Activated CD8-positive, alpha-beta T cell treated with anti-CD3 and anti-CD28 coated beads, Interleukin-2, amount 10 ng/mL, durations not matched to agents 7 days and 5 days (primary cell): ENCODE data around the gene SYT12. TPM values are rescaled to one million over a fixed set of nuclear protein-coding genes. Genes with fewer than 3 reads are reported as not detected.

Source experiments
- ATAC-seq: fragments of 150-1000 bp; cut with Tn5 transposase; one replicate; pipeline ENCODE4 v1.10.0; 2021; ENCODE audit warnings: moderate library complexity
- CTCF ChIA-PET: fragments of 350-600 bp; sonication (Branson Sonifier 250); formaldehyde crosslinking; loops from one replicate; lab custom pipeline; 2021; ENCODE audit warnings: antibody characterized with exemption; lab: Charles Lee
- POLR2A ChIA-PET: fragments of 350-600 bp; sonication (Branson Sonifier 250); formaldehyde crosslinking; loops from one replicate; lab custom pipeline; 2021; ENCODE audit warnings: antibody characterized with exemption; lab: Charles Lee
- DNase-seq: peaks from one replicate; pipeline ENCODE4 v3.0.0-alpha.2; 2020
- H3K27ac Mint-ChIP-seq: one replicate; pipeline ENCODE4 v1.8.0; 2021; ENCODE audit warnings: mild to moderate bottlenecking, mixed read lengths
- H3K27me3 Mint-ChIP-seq: one replicate; pipeline ENCODE4 v1.8.0; 2021; ENCODE audit warnings: low read depth, mixed read lengths
- H3K36me3 Mint-ChIP-seq: one replicate; pipeline ENCODE4 v1.8.0; 2021; ENCODE audit warnings: low read depth, mixed read lengths
- H3K4me1 Mint-ChIP-seq: one replicate; pipeline ENCODE4 v1.8.0; 2021; ENCODE audit warnings: low read depth, mixed read lengths
- H3K4me3 Mint-ChIP-seq: one replicate; pipeline ENCODE4 v1.8.0; 2021; ENCODE audit warnings: mild to moderate bottlenecking, mixed read lengths
- H3K9me3 Mint-ChIP-seq: one replicate; pipeline ENCODE4 v1.8.0; 2022; ENCODE audit warnings: mixed read lengths; ENCODE audit not compliant: insufficient read depth
- total RNA-seq, 2 experiments: library from RNA; stranded (reverse); gene quantifications; one replicate each; pipeline ENCODE4 v1.2.3, GENCODE V29; 2021

Gene SYT12
- total RNA-seq, 2 experiments from 2014 or later = not detected

DNA sequence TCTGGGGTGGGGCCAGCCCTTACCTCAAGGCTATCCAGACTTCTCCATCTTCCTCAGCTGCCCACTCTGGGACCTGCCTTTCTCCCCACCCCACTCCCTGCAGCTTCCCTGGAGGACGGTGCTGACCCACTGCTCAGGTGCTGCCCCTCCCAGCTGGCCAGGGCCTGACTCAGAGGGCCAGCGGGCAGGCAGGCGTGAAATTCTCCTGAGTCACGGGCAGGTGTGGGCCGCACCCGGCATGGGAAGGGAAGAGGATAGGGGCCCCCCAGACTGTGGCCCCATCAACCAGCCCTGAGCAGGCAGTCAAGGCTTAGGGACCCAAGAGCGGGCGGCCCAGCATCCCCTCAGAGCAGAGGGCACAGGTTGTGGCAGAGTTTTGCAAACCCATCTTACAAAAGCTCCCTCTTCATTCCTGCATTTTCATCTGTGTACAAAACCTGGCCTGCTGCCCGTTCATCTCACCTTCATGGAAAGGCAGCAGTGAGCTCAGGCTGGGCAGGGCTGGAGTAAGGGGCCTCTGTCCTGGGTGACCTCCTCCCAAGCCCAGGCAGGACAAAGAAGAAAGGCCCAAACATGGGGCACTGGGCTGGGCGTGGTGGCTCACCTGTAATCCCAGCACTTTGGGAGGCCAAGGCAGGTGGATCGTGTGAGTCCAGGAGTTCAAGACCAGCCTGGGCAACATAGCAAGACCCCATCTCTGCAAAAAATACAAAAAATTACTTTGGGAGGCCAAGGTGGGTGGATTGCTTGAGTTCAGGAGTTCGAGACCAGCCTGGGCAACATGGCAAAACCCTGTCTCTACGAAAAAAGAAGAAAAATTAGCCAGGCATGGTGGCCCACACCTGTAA, 39.8 kb downstream of the SYT12 start:
- ATAC-seq = no peak
- Mint-ChIP-seq H3K4me1 (no peaks in the 10 kb centered on the region), H3K4me3 (no peak overlapping the region), H3K36me3 (no peaks in the 10 kb centered on the region), H3K27me3 (no peaks in the 10 kb centered on the region), H3K27ac (no peak overlapping the region), H3K9me3 (no peaks in the 10 kb centered on the region)
- DNase-seq = no peak
- CTCF ChIA-PET = no interaction called here
- POLR2A ChIA-PET = no interaction called here

DNA sequence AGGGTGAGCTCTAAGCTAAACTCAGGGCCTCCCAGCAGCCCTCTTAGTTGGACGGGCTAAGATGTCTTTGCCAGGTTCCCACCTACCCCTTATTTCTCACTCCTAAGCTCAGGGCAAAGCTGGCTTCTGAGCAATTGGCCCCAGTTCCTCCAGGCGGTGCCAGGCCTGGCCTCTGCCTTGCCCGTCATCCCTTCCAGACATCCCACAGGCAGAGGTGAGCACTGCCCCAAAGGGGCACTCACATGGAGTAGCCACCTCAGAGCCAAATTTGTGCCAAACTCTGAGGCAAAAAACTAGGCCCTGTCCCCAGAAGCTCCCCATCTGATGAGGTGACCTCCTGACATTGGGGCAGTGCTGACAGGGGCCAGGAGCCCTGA, 43.4 kb downstream of the SYT12 start:
- CTCF ChIA-PET = interaction anchor here (1.0 to 1.8 kb wide), 2 partner anchors 11 to 12 kb away, joined by 3 to 5 read pairs; no protein-coding TSS in a partner anchor
- H3K27me3 Mint-ChIP-seq = no peaks in the 10 kb centered on the region
- no peak overlapping the region for H3K27ac Mint-ChIP-seq
- ATAC-seq (no peak), DNase-seq (no peak)
- no peaks in the 10 kb centered on the region for H3K36me3 Mint-ChIP-seq
- H3K4me3 Mint-ChIP-seq = no peak overlapping the region
- POLR2A ChIA-PET = interaction anchor here (0.6 to 1.2 kb wide), 2 partner anchors 27 to 173 kb away, joined by 3 read pairs; no protein-coding TSS in a partner anchor
- no peaks in the 10 kb centered on the region for H3K9me3 Mint-ChIP-seq
- no peaks in the 10 kb centered on the region for H3K4me1 Mint-ChIP-seq

DNA sequence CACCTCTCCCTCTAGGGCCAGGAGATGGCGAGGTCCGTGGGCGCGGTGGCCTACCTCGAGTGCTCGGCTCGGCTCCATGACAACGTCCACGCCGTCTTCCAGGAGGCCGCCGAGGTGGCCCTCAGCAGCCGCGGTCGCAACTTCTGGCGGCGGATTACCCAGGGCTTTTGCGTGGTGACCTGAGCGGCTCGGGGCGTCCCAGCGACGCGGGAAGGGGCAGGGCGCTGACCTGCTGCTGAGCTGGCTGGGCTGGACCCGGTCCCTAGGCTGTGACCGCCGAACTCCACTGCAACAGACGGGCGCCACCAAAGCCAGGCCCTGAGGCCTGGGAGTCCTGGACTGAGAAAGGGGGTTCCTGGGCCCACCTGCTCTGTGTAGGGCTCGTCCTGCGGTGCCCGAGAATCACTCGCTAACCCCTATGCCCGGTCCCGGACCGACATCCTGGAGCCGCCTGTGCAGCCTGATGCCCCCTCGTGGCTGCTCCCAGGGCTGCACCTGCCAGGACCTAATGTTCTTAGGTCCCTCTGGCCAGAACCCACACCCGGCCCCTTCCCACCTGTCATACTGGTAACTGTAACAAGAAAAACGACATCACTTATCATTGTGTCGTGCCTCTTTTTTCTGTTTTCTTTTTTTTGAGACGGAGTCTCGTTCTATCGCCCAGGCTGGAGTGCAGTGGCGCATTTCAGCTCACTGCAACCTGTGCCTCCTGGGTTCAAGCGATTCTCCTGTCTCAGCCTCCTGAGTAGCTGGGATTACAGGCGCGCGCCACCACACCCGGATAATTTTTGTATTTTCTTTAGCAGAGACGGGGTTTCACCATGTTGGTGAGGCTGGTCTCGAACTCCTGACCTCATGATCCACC, 48.7 kb downstream of the SYT12 start:
- ChIA-PET POLR2A (no interaction called here), CTCF (interaction anchor here (0.6 to 2.5 kb wide), 7 partner anchors 9 to 138 kb away, joined by 3 to 15 read pairs (median 3); partner anchors contain the start of gene RHOD)
- Mint-ChIP-seq H3K4me3 (no peak overlapping the region), H3K9me3 (no peaks in the 10 kb centered on the region), H3K27ac (no peak overlapping the region), H3K36me3 (no peaks in the 10 kb centered on the region), H3K27me3 (peaks cover 5% of the 10 kb centered on the region), H3K4me1 (no peaks in the 10 kb centered on the region)
- DNase-seq = peak; percentile 82
- ATAC-seq = peak; percentile 92

DNA sequence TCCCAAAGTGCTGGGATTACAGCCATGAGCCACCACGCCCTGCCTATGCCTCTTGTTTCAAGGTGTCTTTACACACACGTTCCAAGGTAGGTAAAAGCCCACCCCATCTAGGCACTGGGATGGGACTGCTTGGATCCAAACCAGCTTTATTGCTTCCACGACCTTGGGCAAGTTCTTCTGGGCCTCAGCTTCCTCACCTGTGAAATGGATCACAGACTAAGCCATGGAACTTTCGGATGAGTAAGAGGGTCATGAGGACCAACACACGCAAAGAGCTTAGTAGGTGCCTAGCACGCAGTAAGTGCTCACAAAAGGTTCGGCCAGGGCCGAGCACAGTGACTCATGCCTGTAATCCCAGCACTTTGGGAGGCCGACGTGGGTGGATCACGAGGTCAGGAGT, 49.4 kb downstream of the SYT12 start:
- ChIA-PET POLR2A (interaction anchor here (0.5 kb wide), 1 partner anchor 42 kb away, joined by 4 read pairs; no protein-coding TSS in a partner anchor), CTCF (interaction anchor here (0.8 to 2.5 kb wide), 7 partner anchors 9 to 188 kb away, joined by 3 to 15 read pairs (median 3); no protein-coding TSS in a partner anchor)
- no peak overlapping the region for H3K4me3 Mint-ChIP-seq
- H3K27ac Mint-ChIP-seq = no peak overlapping the region
- DNase-seq = no peak
- no peaks in the 10 kb centered on the region for H3K9me3 Mint-ChIP-seq
- ATAC-seq = no peak
- no peaks in the 10 kb centered on the region for H3K4me1 Mint-ChIP-seq
- H3K27me3 Mint-ChIP-seq = peaks cover 8% of the 10 kb centered on the region
- no peaks in the 10 kb centered on the region for H3K36me3 Mint-ChIP-seq

DNA sequence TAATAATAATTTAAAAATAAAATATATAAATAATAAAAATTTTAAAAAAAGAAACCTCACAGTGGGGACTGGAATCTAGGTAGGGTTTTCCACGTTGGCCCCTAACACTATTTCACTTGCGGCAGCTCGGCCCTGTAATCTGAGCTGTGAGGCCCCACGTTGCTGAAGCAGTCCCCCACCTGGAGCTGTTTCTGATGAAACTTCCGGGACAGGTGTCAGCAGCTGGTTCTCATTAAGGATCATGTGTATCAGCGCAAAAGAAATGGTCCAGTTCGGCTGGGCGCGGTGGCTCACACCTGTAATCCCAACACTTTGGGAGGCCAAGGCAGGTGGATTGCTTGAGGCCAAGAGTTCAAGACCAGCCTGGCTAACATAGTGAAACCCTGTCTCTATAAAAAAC, 51.0 kb downstream of the SYT12 start:
- no peaks in the 10 kb centered on the region for H3K4me1 Mint-ChIP-seq
- H3K27me3 Mint-ChIP-seq = peaks cover 8% of the 10 kb centered on the region
- no peak overlapping the region for H3K27ac Mint-ChIP-seq
- ChIA-PET POLR2A (interaction anchor here (0.6 kb wide), 1 partner anchor 107 kb away, joined by 5 read pairs; no protein-coding TSS in a partner anchor), CTCF (interaction anchor here (1.5 to 2.5 kb wide), 2 partner anchors 8 to 154 kb away, joined by 3 to 12 read pairs; no protein-coding TSS in a partner anchor)
- no peak overlapping the region for H3K4me3 Mint-ChIP-seq
- no peaks in the 10 kb centered on the region for H3K36me3 Mint-ChIP-seq
- ATAC-seq (no peak), DNase-seq (no peak)
- H3K9me3 Mint-ChIP-seq = no peaks in the 10 kb centered on the region

GRCh38 chr11:67076202-67076601, 53.3 kb downstream of the SYT12 start:
- Mint-ChIP-seq H3K36me3 (no peaks in the 10 kb centered on the region), H3K27me3 (peaks cover 8% of the 10 kb centered on the region), H3K9me3 (no peaks in the 10 kb centered on the region), H3K27ac (no peak overlapping the region), H3K4me3 (no peak overlapping the region), H3K4me1 (no peaks in the 10 kb centered on the region)
- ChIA-PET POLR2A (no interaction called here), CTCF (interaction anchor here (0.9 to 1.3 kb wide), 3 partner anchors 20 to 91 kb away, joined by 3 read pairs; no protein-coding TSS in a partner anchor)
- DNase-seq = no peak
- no peak for ATAC-seq

GRCh38 chr11:67079065-67079705, 56.3 kb downstream of the SYT12 start:
- ATAC-seq (no peak), DNase-seq (no peak)
- H3K36me3 Mint-ChIP-seq = no peaks in the 10 kb centered on the region
- H3K9me3 Mint-ChIP-seq = no peaks in the 10 kb centered on the region
- H3K27ac Mint-ChIP-seq = no peak overlapping the region
- H3K4me1 Mint-ChIP-seq = peaks cover 17% of the 10 kb centered on the region
- no peak overlapping the region for H3K4me3 Mint-ChIP-seq
- ChIA-PET CTCF (interaction anchor here (0.8 to 2.7 kb wide), 3 partner anchors 34 to 303 kb away, joined by 3 to 18 read pairs (median 4); no protein-coding TSS in a partner anchor), POLR2A (no interaction called here)
- H3K27me3 Mint-ChIP-seq = peaks cover 8% of the 10 kb centered on the region

GRCh38 chr11:67082071-67082791, 59.3 kb downstream of the SYT12 start:
- CTCF ChIA-PET = interaction anchor here (0.7 to 3.5 kb wide), 14 partner anchors 10 to 300 kb away, joined by 3 to 31 read pairs (median 6); partner anchors contain the start of gene KDM2A
- peak overlapping the region; percentile 15 for H3K4me3 Mint-ChIP-seq
- peaks cover under 1% of the 10 kb centered on the region for H3K27me3 Mint-ChIP-seq
- DNase-seq = no peak
- peaks cover 17% of the 10 kb centered on the region for H3K4me1 Mint-ChIP-seq
- no peaks in the 10 kb centered on the region for H3K9me3 Mint-ChIP-seq
- ATAC-seq = peak; percentile 22
- no peaks in the 10 kb centered on the region for H3K36me3 Mint-ChIP-seq
- POLR2A ChIA-PET = interaction anchor here (0.6 to 1.1 kb wide), 4 partner anchors 22 to 187 kb away, joined by 3 to 5 read pairs (median 4); no protein-coding TSS in a partner anchor
- no peak overlapping the region for H3K27ac Mint-ChIP-seq

DNA sequence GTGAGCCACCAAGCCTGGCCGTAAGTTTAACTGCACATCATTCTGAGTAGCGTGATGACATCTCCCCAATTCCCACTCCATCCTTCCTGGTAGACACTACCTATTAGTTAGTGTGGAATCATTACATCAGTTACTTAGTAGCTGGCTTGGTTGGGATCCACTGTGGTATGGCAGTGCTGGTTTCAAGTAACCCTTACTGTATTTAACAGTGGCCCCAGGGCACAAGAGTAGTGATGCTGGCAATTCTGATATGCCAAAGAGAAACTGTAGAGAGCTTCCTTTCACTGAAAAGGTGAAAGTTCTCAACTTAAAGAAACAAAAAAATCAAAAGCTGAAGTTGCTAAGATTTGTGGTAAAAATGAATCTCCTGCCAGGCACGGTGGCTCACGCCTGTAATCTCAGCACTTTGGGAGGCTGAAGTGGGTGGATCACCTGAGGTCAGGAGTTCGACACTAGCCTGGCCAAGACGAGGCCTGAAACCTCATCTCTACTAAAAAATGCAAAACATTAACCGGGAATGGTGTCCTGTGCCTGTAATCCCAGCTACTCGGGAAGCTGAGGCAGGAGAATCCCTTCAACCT, 60.9 kb downstream of the SYT12 start:
- Mint-ChIP-seq H3K4me1 (peaks cover 17% of the 10 kb centered on the region), H3K36me3 (no peaks in the 10 kb centered on the region), H3K27ac (no peak overlapping the region), H3K27me3 (no peaks in the 10 kb centered on the region), H3K4me3 (no peak overlapping the region), H3K9me3 (no peaks in the 10 kb centered on the region)
- ChIA-PET CTCF (interaction anchor here (0.6 to 3.5 kb wide), 7 partner anchors 15 to 156 kb away, joined by 3 to 31 read pairs (median 4); partner anchors contain the start of gene KDM2A), POLR2A (no interaction called here)
- ATAC-seq = no peak
- no peak for DNase-seq

GRCh38 chr11:67085617-67086016, 62.7 kb downstream of the SYT12 start:
- ChIA-PET POLR2A (no interaction called here), CTCF (no interaction called here)
- Mint-ChIP-seq H3K36me3 (no peaks in the 10 kb centered on the region), H3K9me3 (no peaks in the 10 kb centered on the region), H3K4me3 (no peak overlapping the region), H3K4me1 (peaks cover 17% of the 10 kb centered on the region), H3K27ac (no peak overlapping the region), H3K27me3 (no peaks in the 10 kb centered on the region)
- no peak for DNase-seq
- no peak for ATAC-seq
